OCI-LY1 (cell line): ENCODE measurements around the gene KAT5.

Experiments
- EZH2 ChIP-seq: fragments of 200-600 bp; sonication (generic), shearing (Covaris generic); IDR thresholded peaks from 2 replicates; pipeline ENCODE4 v1.8.0; 2017; ENCODE audit warnings: borderline replicate concordance, mixed run types, mild to moderate bottlenecking, antibody characterized with exemption, low read length, moderate library complexity, mixed read lengths
- TF ChIP-seq, protein P1 (sequence below): fragments of 200-600 bp; sonication (generic), shearing (Covaris generic); IDR thresholded peaks from 2 replicates; pipeline ENCODE4 v1.5.1; 2017; ENCODE audit warnings: mild to moderate bottlenecking, antibody characterized with exemption, low read length, moderate library complexity, mixed read lengths

DNA sequence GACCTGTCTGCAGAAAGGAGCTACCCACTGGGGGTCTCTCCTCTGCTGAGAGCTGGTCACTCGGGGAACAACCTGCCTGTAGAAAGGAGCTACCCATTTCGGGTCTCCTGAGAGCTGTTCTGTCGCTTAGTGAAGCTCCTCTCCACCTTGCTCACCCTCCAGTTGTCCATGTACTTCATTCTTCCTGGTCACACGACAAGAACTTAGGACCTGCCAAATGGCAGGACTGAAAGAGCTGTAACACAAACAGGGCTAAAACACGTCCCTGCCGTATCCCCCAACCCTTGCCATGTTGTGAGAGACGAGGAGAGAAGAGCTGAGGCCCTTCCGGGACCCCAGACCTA lies 32.6 kb downstream of the KAT5 start:
- TF ChIP-seq, protein P1, sequence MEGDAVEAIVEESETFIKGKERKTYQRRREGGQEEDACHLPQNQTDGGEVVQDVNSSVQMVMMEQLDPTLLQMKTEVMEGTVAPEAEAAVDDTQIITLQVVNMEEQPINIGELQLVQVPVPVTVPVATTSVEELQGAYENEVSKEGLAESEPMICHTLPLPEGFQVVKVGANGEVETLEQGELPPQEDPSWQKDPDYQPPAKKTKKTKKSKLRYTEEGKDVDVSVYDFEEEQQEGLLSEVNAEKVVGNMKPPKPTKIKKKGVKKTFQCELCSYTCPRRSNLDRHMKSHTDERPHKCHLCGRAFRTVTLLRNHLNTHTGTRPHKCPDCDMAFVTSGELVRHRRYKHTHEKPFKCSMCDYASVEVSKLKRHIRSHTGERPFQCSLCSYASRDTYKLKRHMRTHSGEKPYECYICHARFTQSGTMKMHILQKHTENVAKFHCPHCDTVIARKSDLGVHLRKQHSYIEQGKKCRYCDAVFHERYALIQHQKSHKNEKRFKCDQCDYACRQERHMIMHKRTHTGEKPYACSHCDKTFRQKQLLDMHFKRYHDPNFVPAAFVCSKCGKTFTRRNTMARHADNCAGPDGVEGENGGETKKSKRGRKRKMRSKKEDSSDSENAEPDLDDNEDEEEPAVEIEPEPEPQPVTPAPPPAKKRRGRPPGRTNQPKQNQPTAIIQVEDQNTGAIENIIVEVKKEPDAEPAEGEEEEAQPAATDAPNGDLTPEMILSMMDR, result no peak
- TF ChIP-seq EZH2, result no peak
